Cortex of kidney (tissue), 1 donor: ENCODE measurements around the gene KLC1.
"Not testable (repeated sequence)": the region's sequence is repeated elsewhere in the genome, so short reads cannot be mapped to it uniquely, and the experiment has no call there.

ENCODE experiments used
- DNase-seq: peaks from one replicate; lab custom pipeline; 2025; lab: John Stamatoyannopoulos, UW

The KLC1 gene

GRCh38 chr14:103628684-103629502 is at the start of gene KLC1:
Gene KLC1 (plus strand): TSS chr14:103629211. CDS start chr14:103654565, 25,354 bp downstream.
- DNase-seq = no peak

DNA sequence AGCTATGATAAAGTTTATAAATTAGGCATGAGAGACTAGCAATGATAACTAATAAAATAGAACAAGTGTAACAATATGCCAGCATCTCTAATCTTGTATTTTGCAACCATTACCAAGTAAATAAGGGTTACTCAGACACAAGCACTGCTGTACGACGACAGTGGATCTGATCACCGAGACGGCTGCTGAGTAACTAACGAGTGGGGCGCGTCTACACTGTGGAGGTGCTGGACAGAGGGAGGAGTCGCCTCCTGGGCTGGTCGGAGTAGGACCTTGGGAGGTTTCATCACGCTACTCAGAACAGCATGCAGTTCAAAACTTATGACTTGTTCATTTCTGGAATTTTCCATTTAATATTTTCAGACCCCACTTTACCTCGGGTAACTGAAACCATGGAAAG is 47.8 kb upstream of the KLC1 start:
- no peak for DNase-seq

GRCh38 chr14:103581954-103582703 is 46.9 kb upstream of the KLC1 start:
- no peak for DNase-seq

GRCh38 chr14:103584326-103584915 is 44.6 kb upstream of the KLC1 start:
- DNase-seq = no peak

- DNase-seq = no peak
These were observed 35.4 kb upstream of the KLC1 start for GRCh38 chr14:103593577-103593976.

DNA sequence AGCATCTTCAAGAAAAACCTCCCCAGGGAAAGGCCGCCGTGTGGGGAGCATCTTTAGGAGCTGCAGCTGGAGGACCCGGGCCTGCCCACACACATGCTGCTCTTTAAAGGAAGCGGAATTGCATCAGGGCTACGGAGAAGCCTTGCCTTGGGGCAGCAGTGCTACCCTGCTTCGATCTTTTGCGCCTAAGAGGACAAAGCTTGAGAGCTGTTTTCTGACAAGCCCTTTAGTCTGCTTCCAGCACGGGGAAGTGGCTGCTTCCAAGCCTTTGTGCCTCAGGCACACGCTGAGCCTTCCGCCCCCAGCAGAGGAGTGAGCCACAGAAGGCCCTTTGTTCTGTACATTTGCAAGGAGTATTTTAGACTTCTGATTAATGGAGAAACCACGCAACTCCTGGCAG is 34.7 kb upstream of the KLC1 start:
- no peak for DNase-seq

DNA sequence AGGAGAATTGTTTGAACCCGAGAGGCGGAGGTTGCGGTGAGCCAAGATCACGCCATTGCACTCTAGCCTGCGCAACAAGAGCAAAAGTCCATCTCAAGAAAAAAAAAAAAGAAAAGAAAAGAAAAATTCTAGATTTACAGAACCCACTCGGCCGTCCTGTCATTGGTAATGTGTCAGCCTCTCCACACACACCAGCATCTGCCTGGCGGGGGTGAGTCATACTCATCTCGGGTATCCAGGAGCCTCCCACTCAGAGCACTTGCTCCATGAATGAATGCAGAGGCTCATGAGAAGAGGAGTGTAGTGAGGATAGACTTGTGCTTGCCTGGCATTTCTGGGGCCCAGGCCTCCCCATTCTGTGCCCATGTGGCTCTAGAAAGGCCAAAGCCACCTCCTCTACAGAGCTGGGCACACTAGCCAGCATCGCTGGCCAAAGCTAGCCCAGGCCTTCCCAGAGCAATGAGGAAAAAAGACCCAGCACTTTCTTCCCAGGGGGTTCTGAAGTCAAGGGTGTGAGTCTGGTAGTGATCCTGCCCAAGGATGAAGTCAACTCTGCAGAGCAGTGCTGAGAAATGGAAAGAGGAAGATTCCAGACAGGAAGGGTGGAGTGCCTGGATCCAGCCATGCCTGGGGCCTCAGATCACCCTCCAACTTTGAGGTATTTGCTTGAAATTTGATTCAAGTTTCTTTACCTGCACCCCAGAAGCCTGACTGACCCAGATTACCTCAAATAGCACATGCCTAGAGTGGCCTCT is 31.2 kb upstream of the KLC1 start:
- no peak for DNase-seq

DNA sequence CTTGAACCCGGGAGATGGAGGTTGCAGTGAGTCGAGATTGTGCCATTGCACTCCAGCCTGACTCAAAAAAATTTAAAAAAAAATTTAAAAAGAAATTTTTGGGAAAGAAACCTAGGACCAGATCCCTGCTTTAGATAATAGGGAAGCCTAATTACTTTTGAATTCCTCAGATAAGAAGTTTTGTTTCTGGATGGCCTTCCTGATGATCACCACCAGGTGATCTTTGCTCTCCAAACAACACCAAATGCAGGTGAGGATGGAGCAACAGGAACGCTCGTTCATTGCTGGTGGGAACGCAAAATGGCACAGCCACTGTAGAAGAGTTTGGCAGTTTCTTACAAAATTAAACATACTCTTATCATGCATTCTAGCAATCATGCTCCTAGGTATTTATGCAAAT is 28.5 kb upstream of the KLC1 start:
- DNase-seq = no peak

DNA sequence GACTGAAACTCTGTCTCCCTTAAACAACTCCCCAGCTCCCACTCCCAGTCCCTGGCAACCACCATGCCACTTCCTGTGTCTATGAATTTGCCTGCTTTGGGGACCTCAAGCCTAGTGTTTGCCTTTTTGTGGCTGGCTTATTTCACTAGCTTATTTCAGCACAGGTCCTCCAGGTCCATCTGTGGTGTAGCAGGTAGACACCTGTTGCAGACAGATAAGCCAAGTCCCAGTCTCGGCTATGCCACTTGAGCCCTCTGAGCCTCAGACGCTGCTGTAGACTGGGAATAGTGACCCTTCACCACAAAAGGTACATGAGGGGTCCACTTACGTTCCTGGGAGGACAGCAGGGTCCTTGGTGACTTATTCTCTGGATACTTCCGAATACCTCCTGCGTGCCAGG is 24.4 kb upstream of the KLC1 start:
- no peak for DNase-seq

- DNase-seq = no peak
These were observed 21.9 kb upstream of the KLC1 start for GRCh38 chr14:103606963-103607668.

DNA sequence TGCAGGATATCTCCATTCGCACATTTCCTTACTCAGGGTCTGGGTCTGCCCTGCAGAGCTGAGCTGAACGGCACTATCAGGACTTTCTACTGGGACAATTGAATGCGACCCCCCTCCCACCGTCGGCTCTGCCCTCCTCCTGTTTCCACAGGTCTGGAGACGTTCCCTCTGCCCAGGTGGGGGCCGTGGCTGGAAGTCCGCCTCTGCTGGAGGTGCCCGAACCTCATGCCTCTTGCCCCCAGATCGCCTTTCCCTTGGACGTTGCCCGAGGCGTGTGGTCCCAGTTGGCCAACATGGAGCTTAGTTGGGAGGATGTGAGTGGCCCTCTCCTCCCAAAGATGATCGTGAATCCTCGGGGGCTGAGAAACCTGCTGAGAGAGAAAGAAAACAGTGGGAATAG is 21.2 kb upstream of the KLC1 start:
- DNase-seq = no peak

- not testable (repeated sequence) for DNase-seq
These were observed 19.9 kb upstream of the KLC1 start for GRCh38 chr14:103609081-103609480.

- DNase-seq = no peak
These were observed 17.8 kb upstream of the KLC1 start for GRCh38 chr14:103611215-103611614.

GRCh38 chr14:103613517-103613916 is 15.5 kb upstream of the KLC1 start:
- no peak for DNase-seq

DNA sequence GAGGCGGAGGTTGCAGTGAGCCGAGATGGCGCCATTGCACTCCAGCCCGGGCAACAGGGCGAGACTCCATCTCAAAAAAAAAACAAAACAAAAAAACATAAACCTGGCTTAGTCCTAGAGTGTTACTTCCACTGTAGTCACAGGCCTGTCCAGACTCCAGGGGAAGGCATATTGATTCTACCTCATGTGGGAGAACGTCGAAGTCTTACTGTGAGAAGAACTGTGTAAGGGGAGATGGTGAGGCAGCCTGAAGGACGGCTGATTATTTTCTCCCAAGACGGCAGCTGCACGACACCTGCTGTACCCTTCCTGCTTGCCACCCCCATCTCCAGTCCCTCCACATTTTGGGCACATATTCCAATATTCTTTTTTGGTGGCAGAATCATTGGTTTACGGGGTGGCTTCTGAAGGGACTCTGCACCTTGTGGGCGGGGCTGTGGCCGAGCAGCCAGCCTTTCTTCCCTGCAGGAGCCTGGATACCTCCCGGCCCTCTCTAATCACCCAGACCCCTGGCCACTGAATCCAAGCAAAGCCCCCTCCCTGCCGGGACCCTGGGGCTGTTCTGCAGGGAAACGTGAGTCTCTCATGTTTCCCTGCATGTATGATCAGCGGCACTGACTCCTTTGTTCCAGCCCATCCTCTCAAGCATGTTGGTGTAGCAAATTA is 12.2 kb upstream of the KLC1 start:
- DNase-seq = no peak

DNA sequence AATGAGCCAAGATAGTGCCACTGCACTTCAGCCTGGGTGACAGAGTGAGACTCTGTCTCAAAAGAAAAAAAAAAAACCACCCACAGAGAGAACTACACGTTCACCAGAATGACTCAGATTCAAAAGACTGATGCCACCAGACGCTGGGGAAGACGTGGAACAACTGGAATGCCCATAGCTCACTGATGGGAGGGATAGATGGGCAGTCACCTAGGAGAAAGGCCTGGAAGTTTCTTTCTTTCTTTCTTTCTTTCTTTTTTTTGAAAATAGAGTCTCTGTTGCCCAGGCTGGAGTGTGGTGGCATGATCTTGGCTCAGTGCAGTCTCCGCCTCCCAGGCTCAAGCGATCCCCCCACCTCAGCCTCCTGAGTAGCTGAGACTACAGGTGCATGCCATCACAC is 10.0 kb upstream of the KLC1 start:
- no peak for DNase-seq

- no peak for DNase-seq
These were observed 7.2 kb upstream of the KLC1 start for GRCh38 chr14:103621860-103622259.

DNA sequence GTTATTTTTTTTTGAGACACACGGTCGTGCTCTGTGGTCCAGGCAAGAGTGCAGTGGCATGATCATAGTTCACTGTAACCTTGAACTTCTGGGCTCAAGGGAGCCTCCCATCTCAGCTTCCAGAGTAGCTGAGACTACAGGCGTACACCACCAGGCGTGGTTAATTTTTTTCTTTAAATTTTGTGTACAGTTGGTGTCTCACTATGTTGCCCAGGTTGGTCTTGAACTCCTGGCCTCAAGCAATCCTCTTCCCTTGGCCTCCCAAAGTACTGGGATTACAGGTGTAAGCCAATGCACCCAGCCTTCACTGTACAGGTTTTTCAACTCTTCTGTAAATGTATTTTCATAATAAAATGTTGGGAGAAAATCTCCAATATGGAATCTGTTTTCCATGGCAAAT is 5.7 kb upstream of the KLC1 start:
- no peak for DNase-seq

GRCh38 chr14:103623883-103624482 is 5.0 kb upstream of the KLC1 start:
- no peak for DNase-seq

DNA sequence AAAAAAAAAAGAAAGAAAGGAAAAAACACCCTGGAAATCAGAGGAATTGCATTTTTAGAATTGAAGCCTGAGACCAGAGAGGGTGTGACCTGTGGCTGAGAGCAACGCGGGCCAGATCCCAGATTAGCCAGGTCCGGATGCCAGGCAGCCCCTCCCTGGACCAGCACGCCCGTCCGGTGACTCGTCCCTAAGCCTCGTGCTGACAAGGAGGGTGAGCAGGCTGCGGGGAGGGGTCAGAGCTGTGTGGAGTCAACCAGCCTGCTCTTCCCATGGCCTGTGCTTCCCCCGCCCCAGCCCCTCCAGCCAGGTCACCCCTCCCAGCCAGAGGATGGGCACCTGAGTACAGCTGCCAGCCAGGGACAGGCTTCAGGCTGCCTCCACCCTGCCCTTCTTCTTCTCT is 4.2 kb upstream of the KLC1 start:
- no peak for DNase-seq
